ENCODE results near the gene NTN5.

- TF ChIP-seq, protein P1, sequence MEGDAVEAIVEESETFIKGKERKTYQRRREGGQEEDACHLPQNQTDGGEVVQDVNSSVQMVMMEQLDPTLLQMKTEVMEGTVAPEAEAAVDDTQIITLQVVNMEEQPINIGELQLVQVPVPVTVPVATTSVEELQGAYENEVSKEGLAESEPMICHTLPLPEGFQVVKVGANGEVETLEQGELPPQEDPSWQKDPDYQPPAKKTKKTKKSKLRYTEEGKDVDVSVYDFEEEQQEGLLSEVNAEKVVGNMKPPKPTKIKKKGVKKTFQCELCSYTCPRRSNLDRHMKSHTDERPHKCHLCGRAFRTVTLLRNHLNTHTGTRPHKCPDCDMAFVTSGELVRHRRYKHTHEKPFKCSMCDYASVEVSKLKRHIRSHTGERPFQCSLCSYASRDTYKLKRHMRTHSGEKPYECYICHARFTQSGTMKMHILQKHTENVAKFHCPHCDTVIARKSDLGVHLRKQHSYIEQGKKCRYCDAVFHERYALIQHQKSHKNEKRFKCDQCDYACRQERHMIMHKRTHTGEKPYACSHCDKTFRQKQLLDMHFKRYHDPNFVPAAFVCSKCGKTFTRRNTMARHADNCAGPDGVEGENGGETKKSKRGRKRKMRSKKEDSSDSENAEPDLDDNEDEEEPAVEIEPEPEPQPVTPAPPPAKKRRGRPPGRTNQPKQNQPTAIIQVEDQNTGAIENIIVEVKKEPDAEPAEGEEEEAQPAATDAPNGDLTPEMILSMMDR (conservative IDR thresholded peaks at IDR 0.05; ENCODE audit: low read depth, low read length), result peak; percentile 30
- TF ChIP-seq POLR2A (IDR thresholded peaks at IDR 0.05; ENCODE audit: low read depth, low read length) (no peak), RAD21 (IDR thresholded peaks at IDR 0.05; ENCODE audit: low read length) (0 out of 2 replicates have a peak, but pooled peaks have one; percentile 2), SMC3 (IDR thresholded peaks at IDR 0.05; ENCODE audit: low read depth, low read length) (no peak), BHLHE40 (IDR thresholded peaks at IDR 0.05; ENCODE audit: low read depth, low read length) (no peak), FOS (IDR thresholded peaks at IDR 0.05; ENCODE audit: low read depth, low read length) (no peak), CEBPB (IDR thresholded peaks at IDR 0.05; ENCODE audit: low read depth, low read length) (no peak), CHD1 (IDR thresholded peaks at IDR 0.05; ENCODE audit: low read depth, low read length) (no peak), MXI1 (IDR thresholded peaks at IDR 0.05; ENCODE audit: borderline replicate concordance, low read depth, low read length) (no peak), RCOR1 (IDR thresholded peaks at IDR 0.05; ENCODE audit: insufficient replicate concordance, low read length) (no peak), USF2 (IDR thresholded peaks at IDR 0.05; ENCODE audit: low read depth, low read length) (no peak), NFE2L2 (IDR thresholded peaks at IDR 0.05; ENCODE audit: low read depth, low read length) (no peak), ELK1 (IDR thresholded peaks at IDR 0.05; ENCODE audit: borderline replicate concordance, low read depth, low read length) (no peak), MAZ (IDR thresholded peaks at IDR 0.05; ENCODE audit: borderline replicate concordance, low read depth, low read length) (0 out of 2 replicates have a peak, but pooled peaks have one; percentile 20)
Measured at GRCh38 chr19:48713041-48713863, 40.4 kb upstream of the NTN5 start.

Data from IMR-90 (cell line).